ENCODE measurements around the gene HPRT1.
"Not testable (repeated sequence)": the region's sequence is repeated elsewhere in the genome, so short reads cannot be mapped to it uniquely, and the experiment has no call there.

The HPRT1 gene

GRCh38 chrX:134453631-134454030 is 6.3 kb upstream of the HPRT1 start:
- no peak overlapping the region for H3K27ac ChIP-seq (ENCODE audit: low read depth, low read length)
- no peak overlapping the region for H3K9ac ChIP-seq (ENCODE audit: low read length)
- H3K27me3 ChIP-seq (ENCODE audit: control insufficient read depth, insufficient read depth, low read length) = no peaks in the 10 kb centered on the region
- no peak overlapping the region for H3K4me3 ChIP-seq (ENCODE audit: low read length)
- H3K4me1 ChIP-seq (ENCODE audit: control insufficient read depth, insufficient read depth, low read length) = no peaks in the 10 kb centered on the region
- H3K36me3 ChIP-seq (ENCODE audit: control insufficient read depth, insufficient read depth, low read length) = no peaks in the 10 kb centered on the region

GRCh38 chrX:134454506-134454905 is 5.5 kb upstream of the HPRT1 start:
- H3K27ac ChIP-seq (ENCODE audit: low read depth, low read length) = no peak overlapping the region
- H3K36me3 ChIP-seq (ENCODE audit: control insufficient read depth, insufficient read depth, low read length) = no peaks in the 10 kb centered on the region
- no peak overlapping the region for H3K9ac ChIP-seq (ENCODE audit: low read length)
- H3K4me3 ChIP-seq (ENCODE audit: low read length) = no peak overlapping the region
- no peaks in the 10 kb centered on the region for H3K27me3 ChIP-seq (ENCODE audit: control insufficient read depth, insufficient read depth, low read length)
- no peaks in the 10 kb centered on the region for H3K4me1 ChIP-seq (ENCODE audit: control insufficient read depth, insufficient read depth, low read length)

- Histone ChIP-seq H3K36me3 (ENCODE audit: control insufficient read depth, insufficient read depth, low read length) (no peaks in the 10 kb centered on the region), H3K27ac (ENCODE audit: low read depth, low read length) (no peak overlapping the region), H3K27me3 (ENCODE audit: control insufficient read depth, insufficient read depth, low read length) (no peaks in the 10 kb centered on the region), H3K4me1 (ENCODE audit: control insufficient read depth, insufficient read depth, low read length) (no peaks in the 10 kb centered on the region), H3K9ac (ENCODE audit: low read length) (no peak overlapping the region), H3K4me3 (ENCODE audit: low read length) (no peak overlapping the region)
These were observed 2.3 kb upstream of the HPRT1 start for GRCh38 chrX:134457708-134458107.

- Histone ChIP-seq H3K4me1 (ENCODE audit: control insufficient read depth, insufficient read depth, low read length) (no peaks in the 10 kb centered on the region), H3K9ac (ENCODE audit: low read length) (peak overlapping the region; percentile 40), H3K4me3 (ENCODE audit: low read length) (peak overlapping the region; percentile 61), H3K27me3 (ENCODE audit: control insufficient read depth, insufficient read depth, low read length) (no peaks in the 10 kb centered on the region), H3K27ac (ENCODE audit: low read depth, low read length) (peak overlapping the region; percentile 64), H3K36me3 (ENCODE audit: control insufficient read depth, insufficient read depth, low read length) (no peaks in the 10 kb centered on the region)
These were observed 321 bp upstream of the HPRT1 start for GRCh38 chrX:134459683-134460004.

GRCh38 chrX:134460862-134461220 is 876 bp downstream of the HPRT1 start:
- Histone ChIP-seq H3K36me3 (ENCODE audit: control insufficient read depth, insufficient read depth, low read length) (no peaks in the 10 kb centered on the region), H3K9ac (ENCODE audit: low read length) (no peak overlapping the region), H3K4me3 (ENCODE audit: low read length) (peak overlapping the region; percentile 67), H3K27ac (ENCODE audit: low read depth, low read length) (no peak overlapping the region), H3K4me1 (ENCODE audit: control insufficient read depth, insufficient read depth, low read length) (no peaks in the 10 kb centered on the region), H3K27me3 (ENCODE audit: control insufficient read depth, insufficient read depth, low read length) (no peaks in the 10 kb centered on the region)

GRCh38 chrX:134461437-134461836 is 1.5 kb downstream of the HPRT1 start:
- Histone ChIP-seq H3K27ac (ENCODE audit: low read depth, low read length) (no peak overlapping the region), H3K27me3 (ENCODE audit: control insufficient read depth, insufficient read depth, low read length) (no peaks in the 10 kb centered on the region), H3K4me3 (ENCODE audit: low read length) (no peak overlapping the region), H3K9ac (ENCODE audit: low read length) (no peak overlapping the region), H3K4me1 (ENCODE audit: control insufficient read depth, insufficient read depth, low read length) (no peaks in the 10 kb centered on the region), H3K36me3 (ENCODE audit: control insufficient read depth, insufficient read depth, low read length) (no peaks in the 10 kb centered on the region)

GRCh38 chrX:134462927-134463326 is 3.0 kb downstream of the HPRT1 start:
- Histone ChIP-seq H3K4me3 (ENCODE audit: low read length) (no peak overlapping the region), H3K4me1 (ENCODE audit: control insufficient read depth, insufficient read depth, low read length) (no peaks in the 10 kb centered on the region), H3K27me3 (ENCODE audit: control insufficient read depth, insufficient read depth, low read length) (no peaks in the 10 kb centered on the region), H3K27ac (ENCODE audit: low read depth, low read length) (no peak overlapping the region), H3K36me3 (ENCODE audit: control insufficient read depth, insufficient read depth, low read length) (no peaks in the 10 kb centered on the region), H3K9ac (ENCODE audit: low read length) (no peak overlapping the region)

GRCh38 chrX:134464453-134464852 is 4.5 kb downstream of the HPRT1 start:
- not testable (repeated sequence) for H3K4me1 ChIP-seq (ENCODE audit: control insufficient read depth, insufficient read depth, low read length); H3K36me3 ChIP-seq (ENCODE audit: control insufficient read depth, insufficient read depth, low read length); H3K27ac ChIP-seq (ENCODE audit: low read depth, low read length); H3K27me3 ChIP-seq (ENCODE audit: control insufficient read depth, insufficient read depth, low read length); H3K9ac ChIP-seq (ENCODE audit: low read length); H3K4me3 ChIP-seq (ENCODE audit: low read length)

GRCh38 chrX:134469486-134469885 is 9.5 kb downstream of the HPRT1 start:
- no peak overlapping the region for H3K4me3 ChIP-seq (ENCODE audit: low read length)
- H3K27me3 ChIP-seq (ENCODE audit: control insufficient read depth, insufficient read depth, low read length) = no peaks in the 10 kb centered on the region
- no peak overlapping the region for H3K27ac ChIP-seq (ENCODE audit: low read depth, low read length)
- H3K36me3 ChIP-seq (ENCODE audit: control insufficient read depth, insufficient read depth, low read length) = no peaks in the 10 kb centered on the region
- H3K9ac ChIP-seq (ENCODE audit: low read length) = no peak overlapping the region
- no peaks in the 10 kb centered on the region for H3K4me1 ChIP-seq (ENCODE audit: control insufficient read depth, insufficient read depth, low read length)

- H3K36me3 ChIP-seq (ENCODE audit: control insufficient read depth, insufficient read depth, low read length) = no peaks in the 10 kb centered on the region
- H3K4me3 ChIP-seq (ENCODE audit: low read length) = no peak overlapping the region
- H3K9ac ChIP-seq (ENCODE audit: low read length) = no peak overlapping the region
- no peaks in the 10 kb centered on the region for H3K27me3 ChIP-seq (ENCODE audit: control insufficient read depth, insufficient read depth, low read length)
- no peak overlapping the region for H3K27ac ChIP-seq (ENCODE audit: low read depth, low read length)
- no peaks in the 10 kb centered on the region for H3K4me1 ChIP-seq (ENCODE audit: control insufficient read depth, insufficient read depth, low read length)
These were observed 10.0 kb downstream of the HPRT1 start for GRCh38 chrX:134470013-134470412.

- Histone ChIP-seq H3K36me3 (ENCODE audit: control insufficient read depth, insufficient read depth, low read length) (no peaks in the 10 kb centered on the region), H3K4me3 (ENCODE audit: low read length) (no peak overlapping the region), H3K4me1 (ENCODE audit: control insufficient read depth, insufficient read depth, low read length) (no peaks in the 10 kb centered on the region), H3K9ac (ENCODE audit: low read length) (no peak overlapping the region), H3K27me3 (ENCODE audit: control insufficient read depth, insufficient read depth, low read length) (no peaks in the 10 kb centered on the region), H3K27ac (ENCODE audit: low read depth, low read length) (no peak overlapping the region)
These were observed 12.1 kb downstream of the HPRT1 start for GRCh38 chrX:134472041-134472440.

GRCh38 chrX:134476284-134476683 is 16.3 kb downstream of the HPRT1 start:
- Histone ChIP-seq H3K27me3 (ENCODE audit: control insufficient read depth, insufficient read depth, low read length) (no peaks in the 10 kb centered on the region), H3K4me1 (ENCODE audit: control insufficient read depth, insufficient read depth, low read length) (no peaks in the 10 kb centered on the region), H3K27ac (ENCODE audit: low read depth, low read length) (no peak overlapping the region), H3K9ac (ENCODE audit: low read length) (no peak overlapping the region), H3K4me3 (ENCODE audit: low read length) (no peak overlapping the region), H3K36me3 (ENCODE audit: control insufficient read depth, insufficient read depth, low read length) (no peaks in the 10 kb centered on the region)

- no peak overlapping the region for H3K9ac ChIP-seq (ENCODE audit: low read length)
- no peaks in the 10 kb centered on the region for H3K36me3 ChIP-seq (ENCODE audit: control insufficient read depth, insufficient read depth, low read length)
- peaks cover 3% of the 10 kb centered on the region for H3K27me3 ChIP-seq (ENCODE audit: control insufficient read depth, insufficient read depth, low read length)
These were observed 18.4 kb downstream of the HPRT1 start for GRCh38 chrX:134478374-134478773.

GRCh38 chrX:134480061-134480460 is 20.1 kb downstream of the HPRT1 start:
- H3K9ac ChIP-seq (ENCODE audit: low read length) = no peak overlapping the region
- no peaks in the 10 kb centered on the region for H3K4me1 ChIP-seq (ENCODE audit: control insufficient read depth, insufficient read depth, low read length)
- H3K36me3 ChIP-seq (ENCODE audit: control insufficient read depth, insufficient read depth, low read length) = no peaks in the 10 kb centered on the region
- H3K27ac ChIP-seq (ENCODE audit: low read depth, low read length) = no peak overlapping the region
- no peak overlapping the region for H3K4me3 ChIP-seq (ENCODE audit: low read length)
- H3K27me3 ChIP-seq (ENCODE audit: control insufficient read depth, insufficient read depth, low read length) = peaks cover 3% of the 10 kb centered on the region

More at GRCh38 chrX:134478374-134478773, 18.4 kb downstream of the HPRT1 start:
- Histone ChIP-seq H3K4me3 (ENCODE audit: low read length) (no peak overlapping the region), H3K27ac (ENCODE audit: low read depth, low read length) (no peak overlapping the region), H3K4me1 (ENCODE audit: control insufficient read depth, insufficient read depth, low read length) (no peaks in the 10 kb centered on the region)
